Measurements from ENCODE around the gene NEK6.

The NEK6 gene

DNA sequence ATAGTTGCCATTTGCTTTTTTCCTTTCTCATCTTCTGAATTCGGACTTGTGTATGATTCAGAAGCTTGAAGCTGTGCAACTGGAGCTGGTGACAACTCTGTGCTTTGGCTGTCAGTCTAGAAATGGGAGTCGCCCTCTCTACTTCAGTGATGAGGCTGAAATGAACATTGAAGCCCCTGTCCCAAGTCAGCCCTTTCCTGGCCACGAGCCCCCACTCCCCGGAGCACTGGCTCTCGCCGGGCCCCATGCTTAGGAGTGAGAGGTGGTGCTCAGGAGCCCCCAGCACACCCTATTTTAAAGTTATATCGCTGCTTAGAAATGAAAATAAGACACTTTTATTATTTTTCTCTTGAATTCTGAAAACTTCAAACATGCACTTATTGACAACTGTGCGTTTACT, 91.5 kb downstream of the NEK6 start:
- H3K9ac ChIP-seq (ENCODE audit: low read length), result no peak overlapping the region
- no peak overlapping the region for H2BK5ac ChIP-seq (ENCODE audit: low read depth, low read length, poor library complexity)
- no peaks in the 10 kb centered on the region for H3K79me2 ChIP-seq (ENCODE audit: control insufficient read depth, insufficient read depth, low read length, poor library complexity)
- H3K18ac ChIP-seq (ENCODE audit: low read length), result no peak overlapping the region
- no peaks in the 10 kb centered on the region for H3K27me3 ChIP-seq (ENCODE audit: insufficient read depth, low read length)
- DNase-seq, result no peak
- no peak overlapping the region for H2AFZ ChIP-seq (ENCODE audit: insufficient read depth, low read length, poor library complexity)
- H3K4ac ChIP-seq (ENCODE audit: low read depth, low read length), result no peak overlapping the region
- no peak overlapping the region for H2AK5ac ChIP-seq (ENCODE audit: low read length)
- no peak overlapping the region for H3K4me2 ChIP-seq (ENCODE audit: low read length)
- H2BK120ac ChIP-seq (ENCODE audit: insufficient read depth, low read length, poor library complexity), result no peak overlapping the region
- no peak overlapping the region for H4K12ac ChIP-seq (ENCODE audit: low read depth, low read length)
- H3K27ac ChIP-seq (ENCODE audit: low read depth, low read length), result no peak overlapping the region
- no peak overlapping the region for H3K23ac ChIP-seq (ENCODE audit: low read length)
- H4K91ac ChIP-seq (ENCODE audit: low read depth, low read length), result no peak overlapping the region
- no peaks in the 10 kb centered on the region for H3K79me1 ChIP-seq (ENCODE audit: low read length)
- H3K36me3 ChIP-seq (ENCODE audit: control insufficient read depth in 1 of 2, insufficient read depth in 2 of 2, low read length in 2 of 2), result peaks cover 82 to 91% of the 10 kb centered on the region in 2 experiments
- H4K8ac ChIP-seq (ENCODE audit: low read depth, low read length), result no peak overlapping the region
- no peak overlapping the region for H2BK12ac ChIP-seq (ENCODE audit: low read length)
- no peaks in the 10 kb centered on the region for H3K9me3 ChIP-seq (ENCODE audit: insufficient read depth, low read depth, low read length)
- WGBS (ENCODE audit: extremely low coverage, insufficient coverage, insufficient read length), result no CpG with 5 or more reads among the region's 8 CpGs
- no peak overlapping the region for H3K4me3 ChIP-seq (ENCODE audit: low read depth, low read length)
- no peaks in the 10 kb centered on the region for H3K4me1 ChIP-seq (ENCODE audit: control insufficient read depth in 1 of 2, insufficient read depth in 2 of 2, low read length in 2 of 2)
- H3K14ac ChIP-seq (ENCODE audit: low read length), result no peak overlapping the region

DNA sequence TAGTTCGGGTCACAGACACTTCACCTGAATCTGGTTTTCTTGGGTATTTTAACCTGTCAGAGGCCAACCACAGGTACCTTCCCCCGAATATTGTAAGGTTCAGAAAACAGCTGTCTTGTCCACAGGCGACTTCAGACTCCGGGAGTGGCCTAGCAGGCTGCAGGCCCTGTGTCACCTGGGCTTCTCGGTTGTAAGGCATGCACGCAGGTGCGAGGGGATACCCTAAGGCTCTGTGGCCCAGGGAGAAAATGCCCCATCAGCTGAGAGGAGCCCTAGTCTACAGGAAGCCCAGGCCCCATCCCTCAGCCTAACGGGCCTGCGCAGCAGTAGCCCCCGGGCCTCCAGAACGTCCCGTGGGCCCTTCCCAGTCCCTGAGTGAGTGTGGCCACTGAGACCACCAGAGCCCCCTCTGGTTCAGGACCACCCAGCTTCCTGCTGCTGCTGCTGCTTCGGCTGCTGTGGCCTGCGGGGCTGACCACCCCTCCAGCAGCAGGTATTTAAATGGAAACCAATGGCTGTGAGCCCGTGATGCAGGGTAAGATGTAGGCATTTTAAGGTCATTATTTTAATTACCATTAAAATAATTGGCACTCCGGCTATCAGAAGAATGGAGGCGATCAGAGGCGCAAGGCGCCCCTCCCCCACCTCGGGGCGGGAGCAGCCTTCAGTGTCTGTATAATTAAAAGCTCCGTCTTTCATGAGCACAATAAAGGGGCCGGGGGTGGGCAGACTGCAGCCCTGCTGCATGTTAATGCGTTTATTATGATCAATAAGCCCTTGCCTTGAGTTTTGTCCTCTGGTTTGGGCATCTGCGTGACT, 92.1 kb downstream of the NEK6 start:
- H3K36me3 ChIP-seq (ENCODE audit: control insufficient read depth in 1 of 2, insufficient read depth in 2 of 2, low read length in 2 of 2), result peaks cover 82 to 92% of the 10 kb centered on the region in 2 experiments
- no peak overlapping the region for H2AFZ ChIP-seq (ENCODE audit: insufficient read depth, low read length, poor library complexity)
- H3K4me3 ChIP-seq (ENCODE audit: low read depth, low read length), result no peak overlapping the region
- H3K18ac ChIP-seq (ENCODE audit: low read length), result no peak overlapping the region
- H3K4me1 ChIP-seq (ENCODE audit: control insufficient read depth in 1 of 2, insufficient read depth in 2 of 2, low read length in 2 of 2), result no peaks in the 10 kb centered on the region
- H3K27ac ChIP-seq (ENCODE audit: low read depth, low read length), result no peak overlapping the region
- no peak overlapping the region for H4K91ac ChIP-seq (ENCODE audit: low read depth, low read length)
- no peaks in the 10 kb centered on the region for H3K79me1 ChIP-seq (ENCODE audit: low read length)
- no peak overlapping the region for H2AK5ac ChIP-seq (ENCODE audit: low read length)
- no peak overlapping the region for H2BK12ac ChIP-seq (ENCODE audit: low read length)
- H3K14ac ChIP-seq (ENCODE audit: low read length), result no peak overlapping the region
- no peak overlapping the region for H2BK120ac ChIP-seq (ENCODE audit: insufficient read depth, low read length, poor library complexity)
- no peak overlapping the region for H4K12ac ChIP-seq (ENCODE audit: low read depth, low read length)
- no peaks in the 10 kb centered on the region for H3K9me3 ChIP-seq (ENCODE audit: insufficient read depth, low read depth, low read length)
- no peak overlapping the region for H3K4me2 ChIP-seq (ENCODE audit: low read length)
- H3K9ac ChIP-seq (ENCODE audit: low read length), result no peak overlapping the region
- WGBS (ENCODE audit: extremely low coverage, insufficient coverage, insufficient read length), result no CpG with 5 or more reads among the region's 25 CpGs
- H3K27me3 ChIP-seq (ENCODE audit: insufficient read depth, low read length), result no peaks in the 10 kb centered on the region
- no peaks in the 10 kb centered on the region for H3K79me2 ChIP-seq (ENCODE audit: control insufficient read depth, insufficient read depth, low read length, poor library complexity)
- no peak overlapping the region for H4K8ac ChIP-seq (ENCODE audit: low read depth, low read length)
- H3K23ac ChIP-seq (ENCODE audit: low read length), result no peak overlapping the region
- no peak overlapping the region for H3K4ac ChIP-seq (ENCODE audit: low read depth, low read length)
- DNase-seq, result no peak
- no peak overlapping the region for H2BK5ac ChIP-seq (ENCODE audit: low read depth, low read length, poor library complexity)

DNA sequence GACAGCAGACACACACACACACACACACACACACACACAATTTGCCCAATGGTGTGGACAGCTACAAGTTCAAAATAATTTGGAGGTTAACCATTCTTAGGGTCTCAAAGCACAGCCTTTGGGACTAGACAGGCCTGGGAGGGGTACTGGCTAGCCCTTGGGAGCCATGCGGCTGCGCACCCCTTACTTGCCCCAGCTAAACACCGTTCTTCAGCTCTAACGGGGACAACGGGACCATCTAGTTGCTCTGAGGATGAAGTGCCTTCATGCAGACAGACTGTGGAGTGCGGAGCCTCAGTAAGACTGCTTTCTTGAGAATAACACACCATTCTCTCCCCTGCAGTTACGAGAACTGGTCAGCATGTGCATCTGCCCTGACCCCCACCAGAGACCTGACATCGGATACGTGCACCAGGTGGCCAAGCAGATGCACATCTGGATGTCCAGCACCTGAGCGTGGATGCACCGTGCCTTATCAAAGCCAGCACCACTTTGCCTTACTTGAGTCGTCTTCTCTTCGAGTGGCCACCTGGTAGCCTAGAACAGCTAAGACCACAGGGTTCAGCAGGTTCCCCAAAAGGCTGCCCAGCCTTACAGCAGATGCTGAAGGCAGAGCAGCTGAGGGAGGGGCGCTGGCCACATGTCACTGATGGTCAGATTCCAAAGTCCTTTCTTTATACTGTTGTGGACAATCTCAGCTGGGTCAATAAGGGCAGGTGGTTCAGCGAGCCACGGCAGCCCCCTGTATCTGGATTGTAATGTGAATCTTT, 92.9 kb downstream of the NEK6 start:
- H4K91ac ChIP-seq (ENCODE audit: low read depth, low read length), result no peak overlapping the region
- no peaks in the 10 kb centered on the region for H3K27me3 ChIP-seq (ENCODE audit: insufficient read depth, low read length)
- H2BK12ac ChIP-seq (ENCODE audit: low read length), result no peak overlapping the region
- H3K4me2 ChIP-seq (ENCODE audit: low read length), result no peak overlapping the region
- no peak overlapping the region for H3K4ac ChIP-seq (ENCODE audit: low read depth, low read length)
- no peak overlapping the region for H3K27ac ChIP-seq (ENCODE audit: low read depth, low read length)
- no peak for DNase-seq
- no peak overlapping the region for H2BK5ac ChIP-seq (ENCODE audit: low read depth, low read length, poor library complexity)
- H2AK5ac ChIP-seq (ENCODE audit: low read length), result no peak overlapping the region
- no peaks in the 10 kb centered on the region for H3K79me2 ChIP-seq (ENCODE audit: control insufficient read depth, insufficient read depth, low read length, poor library complexity)
- no CpG with 5 or more reads among the region's 16 CpGs for WGBS (ENCODE audit: extremely low coverage, insufficient coverage, insufficient read length)
- no peaks in the 10 kb centered on the region for H3K79me1 ChIP-seq (ENCODE audit: low read length)
- no peak overlapping the region for H4K8ac ChIP-seq (ENCODE audit: low read depth, low read length)
- peaks cover 83 to 92% of the 10 kb centered on the region in 2 experiments for H3K36me3 ChIP-seq (ENCODE audit: control insufficient read depth in 1 of 2, insufficient read depth in 2 of 2, low read length in 2 of 2)
- H2AFZ ChIP-seq (ENCODE audit: insufficient read depth, low read length, poor library complexity), result no peak overlapping the region
- H3K9me3 ChIP-seq (ENCODE audit: insufficient read depth, low read depth, low read length), result no peaks in the 10 kb centered on the region
- H2BK120ac ChIP-seq (ENCODE audit: insufficient read depth, low read length, poor library complexity), result no peak overlapping the region
- H3K14ac ChIP-seq (ENCODE audit: low read length), result no peak overlapping the region
- H3K4me3 ChIP-seq (ENCODE audit: low read depth, low read length), result no peak overlapping the region
- H3K23ac ChIP-seq (ENCODE audit: low read length), result no peak overlapping the region
- H3K4me1 ChIP-seq (ENCODE audit: control insufficient read depth in 1 of 2, insufficient read depth in 2 of 2, low read length in 2 of 2), result no peaks in the 10 kb centered on the region
- no peak overlapping the region for H3K18ac ChIP-seq (ENCODE audit: low read length)
- H3K9ac ChIP-seq (ENCODE audit: low read length), result no peak overlapping the region
- no peak overlapping the region for H4K12ac ChIP-seq (ENCODE audit: low read depth, low read length)

DNA sequence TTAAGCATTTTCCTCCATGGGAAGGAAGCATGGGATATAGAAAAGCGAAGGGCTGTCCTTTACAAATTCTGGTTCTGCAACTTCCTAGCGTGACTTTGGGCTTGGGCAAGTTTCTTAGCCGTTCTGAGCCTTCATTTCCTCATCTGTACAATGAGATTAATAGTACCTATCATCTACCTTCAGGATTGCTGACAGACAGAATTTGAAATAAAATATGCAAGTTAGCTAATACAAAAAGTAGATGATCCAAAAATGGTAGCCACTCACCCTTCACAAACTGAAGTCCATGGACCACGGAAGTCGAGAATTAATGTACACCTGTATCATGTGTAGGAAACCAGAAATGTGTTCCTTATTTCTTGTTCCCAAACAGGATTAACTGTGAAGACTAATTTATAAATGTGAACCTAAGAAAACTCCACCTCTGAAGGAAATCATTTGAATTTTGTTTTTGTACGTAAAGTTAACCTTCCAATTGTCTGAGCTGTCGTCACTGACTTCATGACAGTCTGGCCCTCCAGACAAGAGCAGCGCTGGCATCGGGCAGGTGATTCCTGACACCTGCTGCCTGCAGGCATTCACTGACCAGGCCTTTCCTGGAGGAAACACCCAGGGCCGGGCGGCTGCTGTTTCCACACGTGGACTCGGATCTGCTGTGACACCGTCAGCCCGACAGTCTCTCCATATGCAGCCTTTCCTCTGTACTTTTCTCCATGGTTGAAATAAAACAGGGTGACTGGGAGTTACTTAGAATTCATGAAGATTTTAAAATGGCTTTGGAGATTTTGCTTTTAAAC, 94.1 kb downstream of the NEK6 start:
- Histone ChIP-seq H3K27ac (ENCODE audit: low read depth, low read length) (no peak overlapping the region), H2BK120ac (ENCODE audit: insufficient read depth, low read length, poor library complexity) (no peak overlapping the region), H3K27me3 (ENCODE audit: insufficient read depth, low read length) (no peaks in the 10 kb centered on the region), H3K79me1 (ENCODE audit: low read length) (no peaks in the 10 kb centered on the region), H3K9ac (ENCODE audit: low read length) (no peak overlapping the region), H3K18ac (ENCODE audit: low read length) (no peak overlapping the region), H3K14ac (ENCODE audit: low read length) (no peak overlapping the region), H3K4me2 (ENCODE audit: low read length) (no peak overlapping the region), H4K8ac (ENCODE audit: low read depth, low read length) (no peak overlapping the region), H3K23ac (ENCODE audit: low read length) (no peak overlapping the region), H2AFZ (ENCODE audit: insufficient read depth, low read length, poor library complexity) (no peak overlapping the region), H3K4ac (ENCODE audit: low read depth, low read length) (no peak overlapping the region), H2BK5ac (ENCODE audit: low read depth, low read length, poor library complexity) (no peak overlapping the region), H2BK12ac (ENCODE audit: low read length) (no peak overlapping the region), H4K12ac (ENCODE audit: low read depth, low read length) (no peak overlapping the region), H3K4me3 (ENCODE audit: low read depth, low read length) (no peak overlapping the region), H3K9me3 (ENCODE audit: insufficient read depth, low read depth, low read length) (no peaks in the 10 kb centered on the region), H3K79me2 (ENCODE audit: control insufficient read depth, insufficient read depth, low read length, poor library complexity) (no peaks in the 10 kb centered on the region), H3K36me3 (ENCODE audit: control insufficient read depth in 1 of 2, insufficient read depth in 2 of 2, low read length in 2 of 2) (peaks cover 82 to 92% of the 10 kb centered on the region in 2 experiments), H4K91ac (ENCODE audit: low read depth, low read length) (no peak overlapping the region), H2AK5ac (ENCODE audit: low read length) (no peak overlapping the region), H3K4me1 (ENCODE audit: control insufficient read depth in 1 of 2, insufficient read depth in 2 of 2, low read length in 2 of 2) (no peaks in the 10 kb centered on the region)
- DNase-seq, result peak; percentile 26 to 32
- WGBS (ENCODE audit: extremely low coverage, insufficient coverage, insufficient read length), result no CpG with 5 or more reads among the region's 15 CpGs

Data from trophoblast cell (in vitro differentiated cells and primary cell).